NCI-H2081 (cell line): ENCODE data around the gene SPECC1.
"Not testable (repeated sequence)": the region's sequence is repeated elsewhere in the genome, so short reads cannot be mapped to it uniquely, and the experiment has no call there.

Source experiments
- DNase-seq, 2 experiments: peaks; one replicate each; lab custom pipeline; 2025; lab: John Stamatoyannopoulos, UW

SPECC1 gene

GRCh38 chr17:20092973-20093626 lies 83.9 kb downstream of the SPECC1 start:
- DNase-seq, result peak in 1 of 2 experiments; percentile 41

GRCh38 chr17:20094777-20095176 lies 85.6 kb downstream of the SPECC1 start:
- DNase-seq, result no peak

- peak; percentile 5 to 9 for DNase-seq
These were observed 86.3 kb downstream of the SPECC1 start for GRCh38 chr17:20095336-20096080.

GRCh38 chr17:20096430-20096829 lies 87.3 kb downstream of the SPECC1 start:
- DNase-seq, result no peak

GRCh38 chr17:20097330-20097729 lies 88.2 kb downstream of the SPECC1 start:
- no peak for DNase-seq

GRCh38 chr17:20098314-20098713 lies 89.2 kb downstream of the SPECC1 start:
- DNase-seq, result no peak

- DNase-seq, result not testable (repeated sequence)
These were observed 91.6 kb downstream of the SPECC1 start for GRCh38 chr17:20100806-20101205.

- DNase-seq, result no peak
These were observed 94.6 kb downstream of the SPECC1 start for GRCh38 chr17:20103454-20104446.

- DNase-seq, result no peak
These were observed 96.6 kb downstream of the SPECC1 start for GRCh38 chr17:20105539-20106280.

GRCh38 chr17:20106446-20106845 lies 97.3 kb downstream of the SPECC1 start:
- not testable (repeated sequence) for DNase-seq

GRCh38 chr17:20109076-20109475 lies 99.9 kb downstream of the SPECC1 start:
- no peak for DNase-seq

GRCh38 chr17:20111538-20111937 lies 102.4 kb downstream of the SPECC1 start:
- DNase-seq, result no peak

- DNase-seq, result no peak
These were observed 105.3 kb downstream of the SPECC1 start for GRCh38 chr17:20114466-20114865.

GRCh38 chr17:20116683-20117309 lies 107.6 kb downstream of the SPECC1 start:
- DNase-seq, result peak; percentile 20 to 31

- no peak for DNase-seq
These were observed 109.1 kb downstream of the SPECC1 start for GRCh38 chr17:20118280-20118679.

GRCh38 chr17:20120836-20121235 lies 111.7 kb downstream of the SPECC1 start:
- DNase-seq, result no peak

GRCh38 chr17:20121359-20122253 lies 112.4 kb downstream of the SPECC1 start:
- peak; percentile 35 to 50 for DNase-seq

GRCh38 chr17:20122254-20122879 lies 113.2 kb downstream of the SPECC1 start:
- peak in 1 of 2 experiments; percentile 58 for DNase-seq

- DNase-seq, result no peak
These were observed 114.0 kb downstream of the SPECC1 start for GRCh38 chr17:20123209-20123608.

GRCh38 chr17:20125724-20126123 lies 116.6 kb downstream of the SPECC1 start:
- DNase-seq, result no peak
